Endothelial cell of umbilical vein (primary cell): ENCODE results near the gene NEDD4L.

Experiments used
- CTCF ChIP-seq, 2 donors: IDR thresholded peaks; 1 replicate in 1 of 2; 2 replicates in 1 of 2; pipeline ENCODE4 v1.5.1; 2011; ENCODE audit warnings: low read length in 2 of 2, mild to moderate bottlenecking in 2 of 2, moderate library complexity in 2 of 2, control low read depth in 1 of 2, inconsistent platforms in 1 of 2, low read depth in 1 of 2; ENCODE audit not compliant: insufficient read depth in 1 of 2; ENCODE audit errors: extremely low read depth in 1 of 2
- EZH2 ChIP-seq: IDR thresholded peaks from 2 replicates; pipeline ENCODE4 v1.6.1; 2012; ENCODE audit warnings: borderline replicate concordance, low read depth, mild to moderate bottlenecking, moderate library complexity, low read length, inconsistent platforms; ENCODE audit not compliant: severe bottlenecking
- FOS ChIP-seq: IDR thresholded peaks from 2 replicates; pipeline ENCODE4 v1.6.1; 2011; ENCODE audit warnings: mild to moderate bottlenecking, low read length, moderate library complexity, borderline replicate concordance; ENCODE audit not compliant: insufficient read depth
- MAX ChIP-seq: IDR thresholded peaks from 2 replicates; pipeline ENCODE4 v1.6.1; 2011; ENCODE audit not compliant: insufficient read depth, insufficient read length
- MYC ChIP-seq: IDR thresholded peaks from one replicate; pipeline ENCODE4 v1.6.1; 2011; ENCODE audit warnings: mild to moderate bottlenecking, low read depth, low read length
- POLR2A ChIP-seq: IDR thresholded peaks from 2 replicates; pipeline ENCODE4 v1.6.1; 2012; ENCODE audit warnings: low read depth, mild to moderate bottlenecking, control low read depth, low read length
- POLR2AphosphoS5 ChIP-seq: IDR thresholded peaks from 2 replicates; pipeline ENCODE4 v1.6.1; 2012; ENCODE audit warnings: low read depth, mild to moderate bottlenecking, control low read depth, low read length, moderate library complexity; ENCODE audit not compliant: insufficient read depth

DNA sequence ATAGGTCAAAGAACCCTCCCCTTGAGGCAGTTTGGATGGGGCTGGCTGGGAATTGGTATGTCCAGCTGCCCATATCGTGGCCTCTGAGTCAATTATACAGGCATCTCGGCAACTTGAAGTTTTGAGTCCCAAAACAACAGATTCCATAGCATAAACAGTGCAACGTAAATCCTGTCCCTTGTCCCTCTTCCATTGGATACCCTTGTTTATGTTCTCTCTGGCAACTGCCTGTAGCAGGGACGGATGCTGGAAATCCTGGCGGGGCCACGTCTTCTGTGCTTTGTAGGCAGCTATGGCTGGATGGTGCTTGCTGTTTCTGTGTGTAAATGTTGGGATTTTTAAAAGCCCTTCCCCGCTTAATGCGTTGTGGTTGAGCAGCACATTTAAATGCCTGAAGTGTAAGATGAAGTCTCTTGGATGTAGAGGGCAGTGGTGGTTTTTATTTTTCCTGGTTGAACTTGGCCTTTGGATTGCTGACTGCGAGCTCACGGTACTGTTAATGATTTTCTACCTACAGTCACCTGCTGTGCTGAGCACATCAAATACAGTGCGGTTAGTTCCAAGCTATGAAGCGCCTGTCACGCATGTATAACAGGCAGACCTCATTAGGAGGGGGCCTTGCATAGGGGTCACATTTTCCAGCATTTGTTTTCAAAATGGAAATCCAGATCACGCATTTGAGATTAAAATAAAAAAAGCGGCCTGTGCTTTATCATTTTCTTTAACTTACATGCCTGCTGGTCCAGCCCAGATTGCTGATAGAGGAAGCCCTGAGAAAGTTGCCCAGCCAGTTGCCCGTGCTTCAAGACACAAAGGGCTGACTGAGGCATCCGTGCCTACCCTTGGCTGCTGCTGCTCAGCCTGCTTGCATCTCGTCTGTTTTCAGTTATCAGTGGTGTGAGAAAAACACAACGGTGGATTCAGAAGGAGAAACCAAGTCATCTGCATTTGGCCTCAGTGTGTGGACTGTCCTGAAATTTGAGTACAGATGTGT lies 84.7 kb downstream of the NEDD4L start:
- TF ChIP-seq EZH2 (no peak), CTCF (IDR thresholded peaks at IDR 0.05; ENCODE audit: extremely low read depth in 1 of 2, insufficient read depth in 1 of 2, low read depth in 1 of 2, low read length in 2 of 2) (no peak), FOS (no peak), MYC (no peak), POLR2AphosphoS5 (no peak), POLR2A (no peak), MAX (no peak)
